Smooth muscle cell of the brain vasculature (primary cell): ENCODE measurements around the gene FRMPD3.
"Not testable (repeated sequence)": the region's sequence is repeated elsewhere in the genome, so short reads cannot be mapped to it uniquely, and the experiment has no call there.

Experiments
- DNase-seq: peaks from one replicate; pipeline ENCODE4 v3.0.0-alpha.2; 2012; ENCODE audit warnings: low read depth, low spot score

The FRMPD3 gene

DNA sequence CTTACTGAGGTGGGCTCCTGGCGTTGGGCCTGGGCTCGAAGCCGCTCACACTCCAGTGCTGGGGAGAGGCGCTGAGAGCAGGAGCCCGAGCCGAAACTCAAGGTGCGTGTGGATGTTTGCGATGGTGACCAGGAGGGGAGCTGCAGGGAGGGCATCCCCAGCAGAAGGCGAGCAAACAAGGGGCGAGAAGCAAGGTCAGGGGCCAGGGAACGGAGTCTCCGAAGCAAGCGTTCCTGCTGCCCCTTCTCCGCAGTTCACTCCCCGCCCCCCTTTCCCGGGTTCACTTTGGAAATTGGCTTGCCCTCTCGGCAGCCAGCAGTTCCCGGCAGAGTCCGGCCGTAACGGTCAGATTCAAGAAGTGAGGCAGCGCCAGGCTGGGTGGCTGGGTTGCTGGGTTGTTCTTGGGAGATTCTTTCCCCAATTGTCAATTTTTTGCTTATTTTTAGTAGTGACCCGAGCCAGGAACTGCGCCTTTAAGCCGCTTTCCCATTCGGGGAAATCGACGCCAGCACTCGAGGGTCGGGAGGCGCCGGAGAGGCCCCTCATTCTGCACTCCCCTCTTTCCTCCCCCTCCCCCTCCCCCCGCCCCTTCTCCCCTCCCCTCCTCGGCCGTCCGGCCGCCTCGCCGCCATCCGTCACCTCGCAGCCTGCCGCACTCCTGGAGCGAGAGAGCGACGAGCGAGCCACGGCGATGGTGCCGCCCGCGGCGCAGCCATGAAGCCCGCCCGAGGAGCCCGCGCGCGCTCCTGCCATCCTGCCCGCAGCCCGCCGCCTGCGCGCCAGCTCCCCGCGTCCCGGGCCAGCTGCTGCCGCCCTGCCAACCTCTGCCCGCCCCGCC is at the start of gene FRMPD3:
Gene FRMPD3 (plus strand): TSS at position 655 of the 838 bp plus-strand sequence. CDS start 76,937 bp downstream, outside the sequence.
- DNase-seq: no peak

DNA sequence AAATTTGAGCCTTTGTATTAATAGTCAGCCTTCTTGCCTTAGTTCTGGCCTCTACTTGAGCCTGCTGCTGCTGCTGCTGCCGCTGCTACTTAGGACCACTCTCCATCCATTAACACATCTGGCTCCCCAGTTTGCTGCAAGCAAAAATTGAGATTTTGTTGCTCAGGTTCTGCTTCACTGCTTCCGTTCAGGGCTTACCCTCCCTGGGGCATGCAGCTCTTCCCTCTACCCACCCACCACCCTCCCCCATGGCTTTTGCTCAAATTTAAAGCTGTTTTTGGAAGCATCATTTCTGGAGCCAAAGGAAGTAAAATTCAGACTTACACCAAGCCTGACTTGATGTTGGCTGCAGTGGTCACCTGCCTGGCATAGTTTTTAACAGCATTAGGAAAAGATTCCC is 28.9 kb upstream of the FRMPD3 start:
- no peak for DNase-seq

DNA sequence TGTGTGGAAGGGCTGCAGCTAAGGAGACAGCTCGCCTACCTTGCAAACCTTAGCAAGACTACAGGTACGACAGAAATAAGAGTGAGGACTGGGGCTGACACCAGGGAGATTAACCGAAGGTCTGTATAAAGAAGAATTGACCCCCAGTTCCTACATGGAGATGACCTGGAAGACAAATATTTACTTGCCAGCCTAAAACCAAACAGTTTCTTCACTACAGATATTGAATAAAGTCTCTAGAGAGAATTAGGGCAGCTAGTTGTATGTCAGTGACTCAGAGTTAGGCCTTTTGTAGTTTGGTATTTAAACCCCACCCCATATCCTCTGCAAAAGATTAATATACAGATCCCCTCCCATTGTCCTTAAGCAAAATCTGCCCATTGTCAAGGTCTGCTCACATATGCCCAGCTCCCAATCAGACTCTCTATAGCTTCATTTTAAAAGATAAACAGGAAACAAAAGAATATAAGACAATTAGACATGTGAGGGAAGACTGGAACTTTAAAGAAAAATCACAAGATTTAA is 28.1 kb upstream of the FRMPD3 start:
- no peak for DNase-seq

DNA sequence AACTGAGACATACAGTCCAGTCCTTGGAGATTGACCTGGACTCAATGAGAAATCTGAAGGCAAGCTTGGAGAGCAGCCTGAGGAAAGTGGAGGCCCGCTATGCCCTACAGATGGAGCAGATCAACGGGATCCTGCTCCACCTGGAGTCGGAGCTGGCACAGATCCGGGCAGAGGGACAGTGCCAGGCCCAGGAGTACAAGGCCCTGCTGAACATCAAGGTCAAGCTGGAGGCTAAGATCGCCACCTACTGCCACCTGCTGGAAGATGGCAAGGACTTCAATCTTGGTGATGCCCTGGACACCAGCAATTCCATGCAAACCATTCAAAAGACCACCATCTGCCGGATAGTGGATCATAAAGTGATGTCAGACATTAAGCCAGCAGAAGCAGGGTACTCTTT is 20.4 kb upstream of the FRMPD3 start:
- DNase-seq: no peak

DNA sequence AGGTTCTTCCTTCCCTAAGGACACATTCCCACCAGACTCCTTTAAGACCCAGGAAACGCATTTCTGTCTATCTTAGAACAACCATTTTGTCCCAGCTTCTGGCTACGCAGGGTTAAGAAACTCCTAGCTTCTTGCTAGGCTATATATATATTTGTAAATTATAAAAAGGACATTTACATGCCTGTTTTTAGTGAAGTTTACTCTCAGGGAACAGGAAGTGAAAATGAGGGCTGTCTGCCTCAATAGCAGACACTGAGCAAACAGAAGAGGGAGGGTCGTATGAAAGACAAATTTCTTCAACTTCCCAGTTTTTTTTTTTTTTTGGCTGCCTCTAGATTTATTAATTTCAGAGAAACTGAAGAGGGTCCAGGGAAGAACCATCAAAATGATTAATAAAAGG is 9.3 kb upstream of the FRMPD3 start:
- DNase-seq: no peak

DNA sequence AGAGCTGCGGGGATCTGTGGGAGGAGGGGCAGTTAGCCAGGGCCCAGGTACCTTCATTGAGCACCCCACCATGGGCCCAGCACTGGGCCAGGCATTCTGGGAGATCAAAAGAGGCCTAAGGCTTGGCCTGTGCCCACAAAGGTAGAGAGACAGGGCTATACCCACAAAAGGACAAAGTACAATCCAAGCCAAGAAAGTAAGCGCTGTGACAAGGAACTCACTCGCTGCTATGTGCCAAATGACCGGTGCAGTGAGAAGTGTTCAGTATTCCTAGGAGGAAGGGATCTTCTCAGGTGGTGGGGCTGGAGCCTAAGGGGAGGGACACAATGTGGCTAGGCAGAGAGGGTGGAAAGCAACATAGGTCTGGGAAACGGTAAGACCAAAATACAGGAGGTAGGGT is 8.8 kb upstream of the FRMPD3 start:
- DNase-seq: no peak

DNA sequence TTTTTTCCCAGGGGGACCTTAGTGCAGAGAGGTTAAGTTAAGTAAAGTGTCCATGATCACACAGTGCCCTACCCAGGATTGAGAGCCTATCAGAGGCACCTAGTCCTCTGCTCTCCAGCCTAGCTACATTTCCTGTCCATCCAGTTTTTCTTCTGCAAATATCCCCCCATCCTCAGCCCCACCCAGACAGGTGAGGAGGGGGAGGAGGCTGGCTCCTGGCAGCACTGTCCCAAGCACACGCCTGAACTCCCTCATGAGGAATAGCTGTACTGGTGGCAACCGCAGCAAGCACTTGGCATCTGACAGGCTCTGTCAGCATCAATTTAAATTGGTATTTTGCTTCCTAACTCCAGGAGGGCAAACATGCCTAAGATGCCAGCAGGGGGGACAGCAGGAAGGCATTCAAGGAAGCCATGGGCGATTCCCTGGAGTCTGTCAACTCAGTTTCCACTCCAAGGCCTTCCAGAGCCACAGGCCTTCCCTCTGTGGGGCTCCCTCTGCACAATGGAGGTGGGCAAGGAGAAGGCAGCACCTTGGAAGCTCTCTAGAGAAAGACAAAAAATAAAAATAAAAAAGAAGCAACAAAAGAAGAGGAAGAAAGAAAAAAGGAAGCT is 6.4 kb upstream of the FRMPD3 start:
- no peak for DNase-seq

DNA sequence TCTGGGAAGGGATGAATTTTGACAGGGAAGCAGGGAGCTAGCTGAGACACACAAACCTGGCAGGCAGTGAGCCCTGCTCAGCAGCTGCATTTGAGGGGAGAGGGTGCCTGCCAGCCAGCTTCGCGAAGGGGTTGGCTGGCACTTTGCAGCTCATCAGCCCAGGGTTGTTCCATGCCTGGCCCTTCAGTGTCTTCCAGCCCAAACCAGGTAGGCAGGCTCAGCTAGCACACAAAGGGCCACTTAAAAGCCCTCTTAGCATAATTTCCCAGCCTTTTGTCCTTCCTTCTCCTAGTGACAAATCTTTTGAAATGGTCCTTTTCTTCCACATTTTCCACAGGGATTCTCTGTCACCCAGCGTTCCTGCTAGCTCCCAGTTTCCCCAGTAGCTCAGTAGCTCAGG is 4.3 kb upstream of the FRMPD3 start:
- no peak for DNase-seq

DNA sequence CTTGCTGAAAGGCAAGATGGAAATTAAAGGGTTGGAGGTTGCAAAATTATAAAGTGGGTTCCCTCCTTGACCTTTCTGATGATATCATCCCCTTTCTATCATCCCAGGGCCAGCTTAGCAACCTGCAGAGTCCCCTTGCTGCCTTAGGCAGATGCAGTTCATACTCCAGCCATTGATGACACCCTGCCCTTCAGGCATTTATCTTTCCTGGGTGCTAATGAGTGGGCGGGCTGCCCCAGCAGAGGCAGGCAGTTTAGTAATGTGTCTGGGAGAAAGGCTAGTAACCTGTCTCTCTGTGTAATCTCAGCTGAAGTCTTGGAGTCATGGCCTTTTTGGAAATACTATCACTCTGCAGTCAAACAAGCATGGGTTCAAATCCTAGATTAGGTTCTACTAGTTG is 3.8 kb upstream of the FRMPD3 start:
- DNase-seq: no peak

DNA sequence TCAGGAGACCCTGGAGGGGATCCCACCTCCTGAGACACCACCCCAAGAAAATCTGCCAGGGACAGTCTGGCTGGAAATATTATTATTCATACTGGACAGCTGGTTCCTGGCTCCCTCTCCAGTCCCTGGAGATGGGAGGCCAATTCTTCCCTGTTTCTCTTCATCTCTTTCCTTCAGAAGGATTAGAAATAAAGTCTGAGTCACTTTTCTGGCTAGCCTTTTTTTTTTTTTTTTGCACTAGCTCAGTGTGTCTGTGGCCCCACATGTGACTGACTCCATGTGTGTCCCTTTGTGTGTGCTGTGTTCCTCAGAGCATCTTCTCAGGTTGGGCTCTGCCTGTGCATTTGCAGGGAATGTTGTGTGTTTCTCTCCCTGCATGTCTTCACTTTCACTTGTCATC is 1.8 kb upstream of the FRMPD3 start:
- DNase-seq: no peak

DNA sequence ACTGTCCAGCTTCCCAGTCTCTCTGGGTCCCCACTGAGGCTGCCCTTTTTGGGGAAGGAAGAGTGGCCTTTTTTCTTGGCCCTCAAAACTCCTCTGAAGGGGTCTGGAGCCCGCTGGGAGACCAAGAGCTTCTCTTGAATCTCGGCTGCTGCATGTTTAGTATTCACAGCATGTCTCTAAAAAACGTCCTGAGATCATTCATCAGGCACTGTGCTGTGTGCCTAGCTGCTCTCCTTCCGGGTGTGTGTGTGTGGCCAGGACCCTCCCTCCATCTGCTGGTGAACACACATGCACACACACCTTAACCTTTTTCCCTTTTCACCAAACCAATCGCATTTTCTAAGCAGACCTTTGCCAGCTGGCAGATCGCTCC is 841 bp upstream of the FRMPD3 start:
- DNase-seq: no peak

DNA sequence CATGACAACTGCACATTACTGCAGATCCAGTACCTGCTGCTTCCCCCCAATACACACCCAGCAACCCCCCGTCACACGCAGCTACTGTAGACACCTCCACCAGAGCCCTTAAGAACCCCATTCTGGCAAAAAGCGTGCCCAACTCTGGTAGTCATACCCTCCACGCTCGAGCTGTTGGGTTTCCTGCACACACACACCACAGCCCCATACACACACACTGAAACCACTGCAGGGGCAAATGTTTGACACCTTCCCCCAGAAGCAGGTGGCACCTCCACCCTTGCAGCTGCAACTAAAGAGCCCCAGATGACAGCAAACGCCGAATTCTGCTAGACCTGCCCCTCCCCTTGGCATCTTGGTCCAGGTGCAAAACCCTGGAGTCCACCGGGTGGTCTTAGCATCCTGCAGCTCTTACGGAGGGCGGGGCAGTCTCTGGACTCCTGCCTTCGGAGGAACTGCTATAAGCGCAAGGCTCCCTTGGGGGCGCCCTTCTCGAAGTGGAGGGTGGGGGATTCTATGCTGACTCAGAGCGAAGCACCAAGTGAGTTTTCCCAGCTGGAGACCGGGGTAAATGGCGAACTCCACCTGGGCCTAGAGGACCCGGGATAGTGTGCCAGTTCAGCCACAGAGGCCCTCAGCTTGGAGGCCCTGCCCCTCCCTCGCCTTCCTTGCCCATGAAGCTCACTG is 1.5 kb downstream of the FRMPD3 start:
- no peak for DNase-seq

DNA sequence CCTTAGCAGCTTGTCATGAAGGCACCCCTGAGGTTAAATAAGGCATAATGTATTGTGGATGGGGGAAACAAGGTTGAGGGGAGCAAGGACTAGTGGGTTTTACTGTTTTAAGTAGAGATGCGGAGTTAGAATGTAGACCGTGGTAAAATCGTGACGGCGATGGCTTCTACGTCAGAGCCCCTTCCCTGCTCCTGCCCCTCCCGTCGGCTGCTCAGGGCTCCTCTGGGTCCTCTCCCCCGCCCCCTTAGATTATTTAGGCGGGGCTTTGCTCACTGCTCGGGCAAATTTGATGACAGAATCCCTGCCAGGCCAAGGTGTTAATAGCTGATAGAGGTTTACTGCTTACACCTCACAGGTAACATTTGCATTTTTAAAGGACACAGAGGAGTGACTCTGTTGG is 2.3 kb downstream of the FRMPD3 start:
- DNase-seq: no peak

DNA sequence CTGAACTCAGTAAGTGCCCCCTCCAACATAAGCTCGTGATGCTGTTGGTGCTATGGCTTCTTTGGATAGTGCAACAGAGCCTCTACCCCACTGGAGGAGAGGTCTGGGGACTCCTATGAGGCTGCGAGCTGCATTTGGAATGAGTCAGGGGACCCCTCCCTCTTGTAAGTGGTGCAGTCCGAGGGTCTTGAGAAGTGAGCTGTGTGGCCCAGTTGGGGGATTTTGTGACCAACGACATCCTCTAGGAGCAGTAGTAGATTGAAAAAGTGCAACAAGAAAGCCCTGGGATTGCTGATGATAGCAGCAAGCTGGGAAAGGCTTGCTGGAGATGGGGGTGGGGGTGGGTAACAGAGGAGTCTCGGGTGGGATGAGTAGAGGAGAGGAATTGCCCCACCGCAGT is 3.1 kb downstream of the FRMPD3 start:
- DNase-seq: no peak

DNA sequence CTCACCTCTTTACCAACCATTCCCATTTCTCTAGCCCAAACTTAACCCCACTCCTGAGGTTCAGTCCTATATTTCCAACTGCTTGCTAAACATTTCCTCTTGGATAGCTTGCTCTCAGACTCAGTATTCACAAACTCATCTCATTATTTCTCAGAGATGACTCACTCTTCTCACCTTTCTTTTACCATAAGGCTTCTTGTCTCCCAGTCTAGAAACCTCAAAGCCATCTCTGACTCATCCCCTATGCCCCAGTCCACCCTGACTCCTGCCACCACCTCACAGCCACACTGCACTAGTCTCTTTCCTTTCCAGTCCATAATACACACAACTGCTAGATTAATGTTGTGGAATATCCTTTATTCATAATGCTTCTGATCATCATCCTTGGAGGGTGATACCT is 4.8 kb downstream of the FRMPD3 start:
- no peak for DNase-seq

DNA sequence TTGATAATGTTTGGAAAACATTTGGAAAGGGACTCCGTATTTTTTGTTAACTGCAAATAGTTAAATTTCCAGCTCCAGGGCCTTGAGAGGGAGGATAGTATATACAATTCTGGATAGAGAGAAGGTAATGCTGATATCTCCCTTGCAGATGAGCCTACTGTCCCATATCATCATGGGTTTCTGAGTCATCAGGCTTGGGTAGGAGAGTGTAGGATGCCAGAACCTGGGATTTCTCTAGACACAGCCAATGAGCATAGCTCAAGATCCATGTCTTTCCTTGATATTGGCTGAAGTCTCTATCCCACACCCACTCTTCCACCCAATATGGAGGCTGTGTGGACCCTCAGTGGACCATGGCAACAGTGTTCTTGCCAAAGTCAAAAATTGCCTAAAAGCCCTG is 7.8 kb downstream of the FRMPD3 start:
- no peak for DNase-seq

DNA sequence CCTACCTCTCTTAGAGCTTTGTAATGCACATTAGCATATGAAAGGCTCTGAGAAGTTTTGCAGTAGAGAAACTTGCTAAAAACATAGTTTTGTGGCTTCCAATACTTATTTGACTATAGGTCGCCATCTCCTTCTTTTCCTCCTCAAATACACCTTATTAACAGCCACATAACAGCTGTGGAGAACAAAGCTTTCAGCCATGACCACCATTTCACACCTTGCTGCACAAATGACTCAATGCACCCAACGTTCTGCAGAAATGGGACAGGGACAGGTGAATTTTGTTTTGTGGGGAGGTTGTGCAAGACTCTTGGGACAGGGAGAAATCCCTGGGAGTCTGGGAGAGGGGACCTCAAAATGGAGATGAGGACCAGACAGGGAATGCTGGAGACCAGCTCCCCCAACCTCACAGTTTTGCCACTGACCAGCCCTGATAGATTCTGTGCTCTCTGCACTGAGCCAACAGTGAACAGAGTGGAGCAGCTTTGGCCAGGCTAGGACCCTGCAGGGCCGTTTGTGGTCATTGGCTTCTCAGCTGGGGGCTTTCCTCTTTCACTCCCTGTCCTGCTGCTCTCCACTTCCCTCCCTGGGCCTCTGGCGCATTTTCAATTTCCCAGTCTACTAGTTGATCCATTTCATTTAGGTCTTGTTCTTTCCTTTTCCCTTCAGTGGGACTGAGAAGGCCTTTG is 16.6 kb downstream of the FRMPD3 start:
- DNase-seq: no peak

DNA sequence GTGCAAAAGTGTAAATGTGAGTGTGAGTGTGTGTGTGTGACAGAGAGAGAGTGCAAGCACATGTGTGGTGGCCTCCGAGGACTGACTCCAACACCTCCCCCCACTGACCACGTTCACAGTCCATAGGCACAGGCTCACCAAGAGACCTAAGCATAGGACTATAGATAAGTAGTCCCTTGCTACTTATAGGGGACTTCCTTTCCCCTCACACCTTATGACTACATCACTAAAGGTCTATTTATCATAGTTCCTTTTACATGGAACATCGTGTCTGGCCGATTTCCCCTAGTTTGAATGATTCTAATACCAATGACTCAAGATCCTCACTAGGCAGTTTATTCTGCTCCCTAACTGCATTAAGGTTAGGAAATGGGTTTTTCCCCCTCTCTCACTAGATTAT is 17.8 kb downstream of the FRMPD3 start:
- DNase-seq: no peak

DNA sequence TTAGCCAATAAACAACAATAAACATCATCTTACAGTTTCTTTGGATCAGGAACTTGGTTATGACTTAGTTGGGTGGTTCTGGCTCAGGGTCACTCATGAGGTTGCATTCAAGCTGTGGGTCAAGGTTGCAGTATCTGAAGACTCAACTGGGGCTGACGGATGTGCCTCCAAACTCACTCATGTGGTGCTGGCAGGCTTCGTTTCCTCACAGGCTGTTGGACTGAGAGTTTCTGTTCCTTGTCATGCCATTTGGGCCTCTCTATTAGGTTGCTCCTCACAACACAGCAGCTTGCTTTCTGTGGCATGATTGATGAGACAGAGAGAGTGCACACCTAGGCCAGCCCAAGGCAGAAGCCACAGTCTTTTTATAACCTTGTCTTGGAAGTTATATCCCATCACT is 20.7 kb downstream of the FRMPD3 start:
- DNase-seq: no peak

DNA sequence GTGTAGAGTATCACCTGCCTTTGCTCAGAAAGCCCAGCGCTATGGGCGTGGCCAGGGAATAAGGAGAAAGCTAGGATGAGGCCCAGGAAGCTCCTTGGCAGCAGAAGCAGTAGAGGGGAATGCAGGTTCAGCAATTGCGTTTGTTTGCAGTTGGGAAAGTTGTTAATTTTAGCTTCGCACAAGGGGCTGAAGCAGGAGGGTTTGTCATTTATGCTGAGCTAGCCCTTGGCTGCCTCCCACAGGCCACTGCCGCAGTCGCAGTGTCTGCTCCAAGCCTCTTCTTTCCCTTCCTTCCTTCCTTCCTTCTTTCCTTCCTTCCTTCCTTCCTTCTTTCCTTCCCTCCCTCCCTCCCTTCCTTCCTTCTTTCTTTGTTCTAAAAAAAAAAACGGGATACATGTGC is 21.5 kb downstream of the FRMPD3 start:
- DNase-seq: no peak

DNA sequence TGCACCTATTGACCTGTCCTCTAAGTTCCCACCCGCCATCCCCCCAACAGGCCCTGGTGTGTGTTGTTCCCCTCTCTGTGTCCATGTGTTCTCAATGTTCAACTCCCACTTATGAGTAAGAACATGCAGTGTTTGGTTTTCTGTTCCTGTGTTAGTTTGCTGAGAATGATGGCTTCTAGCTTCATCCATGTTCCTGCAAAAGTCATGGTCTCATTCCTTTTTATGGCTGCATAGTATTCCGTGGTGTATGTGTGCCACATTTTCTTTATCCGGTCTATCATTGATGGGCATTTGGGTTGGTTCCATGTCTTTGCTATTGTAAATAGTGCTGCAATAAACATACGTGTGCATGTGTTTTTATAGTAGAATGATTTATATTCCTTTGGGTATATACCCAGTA is 22.0 kb downstream of the FRMPD3 start:
- not testable (repeated sequence) for DNase-seq

DNA sequence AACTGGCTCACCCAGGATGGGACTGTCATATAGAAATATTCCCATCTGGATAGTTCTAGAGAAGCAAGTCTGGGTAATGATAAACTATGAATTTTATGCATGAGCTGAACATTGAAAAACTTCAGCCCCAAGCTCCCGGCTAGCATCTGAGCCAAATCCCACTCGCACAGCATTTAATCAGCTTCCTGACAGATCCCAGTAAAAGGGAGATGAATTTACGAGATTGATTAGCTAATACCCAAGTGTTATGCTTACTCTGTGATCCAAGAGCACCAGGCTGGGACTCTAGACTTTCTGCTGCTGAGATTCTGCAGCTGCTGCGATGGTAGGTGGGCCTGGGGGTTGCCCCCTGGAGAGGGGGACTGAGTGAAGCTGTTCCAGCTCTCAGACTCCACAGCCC is 28.0 kb downstream of the FRMPD3 start:
- DNase-seq: no peak
